Astrocyte (in vitro differentiated cells and primary cell): Measurements from ENCODE around the gene DDX50.

Experiments
- CTCF ChIP-seq: IDR thresholded peaks from 2 replicates; pipeline ENCODE4 v1.5.1; 2011; ENCODE audit warnings: low read depth, mild to moderate bottlenecking, inconsistent platforms, low read length, moderate library complexity; ENCODE audit not compliant: insufficient read depth
- EZH2 ChIP-seq: IDR thresholded peaks from 2 replicates; pipeline ENCODE4 v1.6.1; 2012; ENCODE audit warnings: mild to moderate bottlenecking, low read length, inconsistent platforms; ENCODE audit not compliant: insufficient read depth

GRCh38 chr10:68869623-68870022 lies 31.5 kb upstream of the DDX50 start:
- TF ChIP-seq CTCF (no peak), EZH2 (no peak)
